HCT116 (cell line): Measurements from ENCODE around the gene CAVIN2. TPM values are rescaled to one million over a fixed set of nuclear protein-coding genes. Genes with fewer than 3 reads are reported as not detected.

Experiments
- ATAC-seq: fragments of 200-7000 bp; cut with Tn5 transposase; 2 replicates; pipeline ENCODE4 v1.9.1; 2020; ENCODE audit warnings: mild to moderate bottlenecking, moderate library complexity
- BruUV-seq: library from RNA; stranded (reverse); fragments of 400-500 nt; replicated peaks from 2 replicates; lab custom pipeline; 2021; lab: Mats Ljungman, UMichigan
- CTCF ChIA-PET: fragments of 300-600 bp; sonication (Branson Sonifier 250); formaldehyde crosslinking; loops from one replicate; lab custom pipeline; 2021; ENCODE audit warnings: antibody characterized with exemption; lab: Charles Lee
- POLR2A ChIA-PET: fragments of 300-600, 350-600 bp; sonication (Branson Sonifier 250); formaldehyde crosslinking; loops from one replicate; lab custom pipeline; 2021; ENCODE audit warnings: antibody characterized with exemption; lab: Charles Lee
- RAD21 ChIA-PET, 2 experiments: fragments of 300-600 bp; sonication (Branson Sonifier 250); formaldehyde crosslinking; loops; one replicate each; lab custom pipeline; 2023; ENCODE audit warnings: low total read pairs in 2 of 2; ENCODE audit not compliant: uncharacterized antibody in 2 of 2, unreplicated experiment in 2 of 2, low non-redundant PET in 1 of 2; lab: Charles Lee
- DNase-seq: peaks from one replicate; pipeline ENCODE4 v3.0.0-alpha.2; 2010; ENCODE audit warnings: low read depth, low spot score
- H2AFZ ChIP-seq: fragments of 200-600 bp; shearing (Covaris generic), sonication (generic); 2 replicates; pipeline ENCODE4 v1.6.1; 2017; ENCODE audit warnings: low read depth, mixed run types, mixed read lengths, antibody characterized with exemption, low read length; ENCODE audit not compliant: poor library complexity, severe bottlenecking
- H3K27ac ChIP-seq: 2 replicates; pipeline ENCODE4 v1.5.1; 2012; ENCODE audit warnings: low read depth, low read length
- H3K27me3 ChIP-seq: fragments of 200-600 bp; sonication (generic); 2 replicates; pipeline ENCODE4 v1.6.1; 2016; ENCODE audit warnings: mixed run types, low read length, mixed read lengths; ENCODE audit not compliant: insufficient read depth
- H3K36me3 ChIP-seq, 2 experiments: fragments of 200-500 bp in 1 of 2; fragments of 200-600 bp in 1 of 2; sonication (Bioruptor generic) in 1 of 2; sonication (generic) in 1 of 2; 2 replicates each; pipeline versions ENCODE4 v1.5.1 to v1.6.1; 2014 to 2016; ENCODE audit warnings: low read length in 2 of 2, inconsistent platforms in 1 of 2, mixed read lengths in 1 of 2, mixed run types in 1 of 2; ENCODE audit not compliant: insufficient read depth in 2 of 2, control insufficient read depth in 1 of 2
- H3K4me1 ChIP-seq, 2 experiments: fragments of 200-600 bp in 1 of 2; sonication (generic) in 1 of 2; 2 replicates each; pipeline versions ENCODE4 v1.5.1 to v1.6.1; 2012 to 2017; ENCODE audit warnings: low read length in 2 of 2, inconsistent platforms in 1 of 2, mild to moderate bottlenecking in 1 of 2, mixed read lengths in 1 of 2, mixed run types in 1 of 2, moderate library complexity in 1 of 2; ENCODE audit not compliant: insufficient read depth in 2 of 2, control insufficient read depth in 1 of 2
- H3K4me2 ChIP-seq: fragments of 200-600 bp; sonication (generic); 2 replicates; pipeline ENCODE4 v1.6.1; 2017; ENCODE audit warnings: mixed run types, low read length, mixed read lengths
- H3K4me3 ChIP-seq, 2 experiments: fragments of 200-600 bp in 1 of 2; sonication (generic) in 1 of 2; replicated peaks in 1 of 2; 2 replicates each; pipeline ENCODE4 v1.5.1; 2011 to 2016; ENCODE audit warnings: low read length in 2 of 2, control low read depth in 1 of 2, low read depth in 1 of 2, mild to moderate bottlenecking in 1 of 2, mixed read lengths in 1 of 2, mixed run types in 1 of 2
- H3K79me2 ChIP-seq: fragments of 200-600 bp; sonication (generic); 2 replicates; pipeline ENCODE4 v1.6.1; 2017; ENCODE audit warnings: mild to moderate bottlenecking, mixed run types, low read length, moderate library complexity, mixed read lengths; ENCODE audit not compliant: insufficient read depth
- H3K9ac ChIP-seq: fragments of 200-600 bp; sonication (generic); 2 replicates; pipeline ENCODE4 v1.6.1; 2016; ENCODE audit warnings: low read length, mixed read lengths
- H3K9me2 ChIP-seq: fragments of 200-600 bp; sonication (generic), shearing (Covaris generic); 2 replicates; pipeline ENCODE4 v1.6.1; 2017; ENCODE audit warnings: mixed run types, mild to moderate bottlenecking, moderate library complexity; ENCODE audit not compliant: insufficient read depth
- H3K9me3 ChIP-seq, 2 experiments: fragments of 200-500 bp in 1 of 2; fragments of 200-600 bp in 1 of 2; sonication (Bioruptor generic) in 1 of 2; sonication (generic) in 1 of 2; 2 replicates each; pipeline ENCODE4 v1.6.1; 2014 to 2017; ENCODE audit warnings: low read length in 2 of 2, mixed read lengths in 2 of 2, inconsistent platforms in 1 of 2, low read depth in 1 of 2, mild to moderate bottlenecking in 1 of 2, mixed run types in 1 of 2, moderate library complexity in 1 of 2; ENCODE audit not compliant: control insufficient read depth in 1 of 2, insufficient read depth in 1 of 2
- H4K20me1 ChIP-seq: fragments of 200-600 bp; sonication (generic), shearing (Covaris generic); 2 replicates; pipeline ENCODE4 v1.6.1; 2017; ENCODE audit warnings: mixed run types, mild to moderate bottlenecking, moderate library complexity; ENCODE audit not compliant: insufficient read depth
- CBX3 ChIP-seq: IDR thresholded peaks from 2 replicates; pipeline ENCODE4 v1.6.1; 2012; ENCODE audit warnings: low read depth
- CTCF ChIP-seq, 3 experiments: fragments of 200-600 bp in 1 of 3; sonication (generic) in 1 of 3; IDR thresholded peaks in 2 of 3; conservative IDR thresholded peaks in 1 of 3; 2 replicates each; pipeline ENCODE4 v1.5.1; 2012 to 2017; ENCODE audit warnings: low read depth in 2 of 3, low read length in 2 of 3, antibody characterized with exemption in 1 of 3, borderline replicate concordance in 1 of 3, control low read depth in 1 of 3, mild to moderate bottlenecking in 1 of 3, mixed read lengths in 1 of 3, mixed run types in 1 of 3, moderate library complexity in 1 of 3; ENCODE audit not compliant: insufficient read depth in 1 of 3
- EGR1 ChIP-seq: IDR thresholded peaks from 2 replicates; pipeline ENCODE4 v1.6.1; 2012; ENCODE audit warnings: low read depth
- ELF1 ChIP-seq: IDR thresholded peaks from 2 replicates; pipeline ENCODE4 v1.6.1; 2012; ENCODE audit warnings: low read depth, borderline replicate concordance
- EZH2 ChIP-seq: fragments of 200-600 bp; sonication (generic); IDR thresholded peaks from 2 replicates; pipeline ENCODE4 v1.6.1; 2017; ENCODE audit warnings: antibody characterized with exemption, mixed run types
- EZH2phosphoT487 ChIP-seq: fragments of 200-600 bp; IDR thresholded peaks from 2 replicates; pipeline ENCODE4 v1.6.1; 2018; ENCODE audit warnings: antibody characterized with exemption, borderline replicate concordance
- JUND ChIP-seq: IDR thresholded peaks from 2 replicates; pipeline ENCODE4 v1.6.1; 2012
- MAX ChIP-seq: IDR thresholded peaks from 2 replicates; pipeline ENCODE4 v1.6.1; 2012
- POLR2A ChIP-seq: IDR thresholded peaks from 2 replicates; pipeline ENCODE4 v1.7.0; 2011; ENCODE audit warnings: borderline replicate concordance; ENCODE audit not compliant: insufficient read depth, insufficient read length; ENCODE audit errors: extremely low read depth
- RAD21 ChIP-seq: IDR thresholded peaks from 2 replicates; pipeline ENCODE4 v1.6.1; 2012; ENCODE audit warnings: low read depth, mild to moderate bottlenecking
- SIN3A ChIP-seq: IDR thresholded peaks from 2 replicates; pipeline ENCODE4 v1.6.1; 2012; ENCODE audit warnings: low read depth
- TCF7L2 ChIP-seq: IDR thresholded peaks from 2 replicates; pipeline ENCODE4 v1.7.0; 2011; ENCODE audit warnings: borderline replicate concordance, inconsistent platforms; ENCODE audit not compliant: insufficient read depth, insufficient read length; ENCODE audit errors: extremely low read depth
- ZNF274 ChIP-seq: fragments of 200-500 bp; sonication (Bioruptor generic); IDR thresholded peaks from 2 replicates; pipeline ENCODE4 v1.6.1; 2014; ENCODE audit warnings: mild to moderate bottlenecking, low read depth, low read length, inconsistent platforms
- intact Hi-C: fragments of 100-400 bp; cut with micrococcal nuclease; formaldehyde crosslinking; loops from 2 replicates; pipeline ENCODE4 v1.10.0; 2022
- total RNA-seq: library from RNA; stranded (reverse); gene quantifications from one replicate; pipeline ENCODE4 v1.2.1, GENCODE V29; 2021; ENCODE audit not compliant: unreplicated experiment

Gene CAVIN2
- total RNA-seq, 1 experiment from 2014 or later: 0.27 TPM

GRCh38 chr2:191824398-191824797 lies 22.5 kb downstream of the CAVIN2 start:
- POLR2A ChIA-PET: no interaction called here

More at GRCh38 chr2:191824398-191824797, 22.5 kb downstream of the CAVIN2 start:
- Histone ChIP-seq H4K20me1 (no peaks in the 10 kb centered on the region), H3K36me3 (no peaks in the 10 kb centered on the region), H3K9ac (no peak overlapping the region), H3K4me2 (no peak overlapping the region), H3K79me2 (no peaks in the 10 kb centered on the region), H3K4me3 (no peak overlapping the region), H3K27me3 (no peaks in the 10 kb centered on the region), H3K9me2 (no peaks in the 10 kb centered on the region; the same call in 1 of the 2 replicates), H3K4me1 (no peaks in the 10 kb centered on the region), H3K27ac (no peak overlapping the region), H3K9me3 (no peaks in the 10 kb centered on the region), H2AFZ (no peak overlapping the region)
- ChIA-PET RAD21 (no interaction called here), CTCF (no interaction called here)
- no TSS peak for BruUV-seq
- no peak for ATAC-seq
- intact Hi-C loops: no loop called here
- no peak for DNase-seq
- TF ChIP-seq EGR1: no peak
- TF ChIP-seq SIN3A: no peak
- TF ChIP-seq MAX: no peak
- TF ChIP-seq RAD21: no peak
- TF ChIP-seq JUND: no peak
- TF ChIP-seq TCF7L2: no peak
- TF ChIP-seq CTCF (IDR thresholded peaks at IDR 0.05 in 2 of 3, conservative IDR thresholded peaks at IDR 0.05 in 1 of 3; ENCODE audit: borderline replicate concordance in 1 of 3, insufficient read depth in 1 of 3, low read depth in 2 of 3, low read length in 2 of 3): no peak
- no peak for TF ChIP-seq ELF1
- TF ChIP-seq POLR2A: no peak
- no peak for TF ChIP-seq EZH2
- TF ChIP-seq ZNF274: no peak
- no peak for TF ChIP-seq CBX3
- no peak for TF ChIP-seq EZH2phosphoT487
